Muscle of leg (tissue), 11 donors: Measurements from ENCODE around the gene MTURN. TPM values are rescaled to one million over a fixed set of nuclear protein-coding genes. Genes with fewer than 3 reads are reported as not detected.

ENCODE experiments used
- DNase-seq: peaks from one replicate; pipeline ENCODE4 v3.0.0; 2013
- H3K27ac ChIP-seq: one replicate; pipeline ENCODE4 v1.5.1; 2013; ENCODE audit warnings: mild to moderate bottlenecking, low read length, control low read depth
- H3K27me3 ChIP-seq: one replicate; pipeline ENCODE4 v1.6.1; 2013; ENCODE audit warnings: low read length; ENCODE audit not compliant: control insufficient read depth, insufficient read depth
- H3K36me3 ChIP-seq: one replicate; pipeline ENCODE4 v1.6.1; 2013; ENCODE audit warnings: low read length; ENCODE audit not compliant: control insufficient read depth, insufficient read depth
- H3K4me1 ChIP-seq: one replicate; pipeline ENCODE4 v1.6.1; 2013; ENCODE audit warnings: low read length; ENCODE audit not compliant: control insufficient read depth, insufficient read depth
- H3K4me3 ChIP-seq: one replicate; pipeline ENCODE4 v1.5.1; 2013; ENCODE audit warnings: low read length, control low read depth
- H3K9me3 ChIP-seq: replicated peaks from 2 replicates; pipeline ENCODE4 v1.6.1; 2013; ENCODE audit warnings: low read depth, low read length; ENCODE audit not compliant: control insufficient read depth
- WGBS: methylation state at CpG from one replicate; pipeline ENCODE4 v1.1.5; 2013; ENCODE audit warnings: missing lambda C conversion rate; ENCODE audit not compliant: insufficient coverage; 5-methylcytosine and 5-hydroxymethylcytosine counted together
- polyA plus RNA-seq, 8 donors: library from polyadenylated mRNA; unstranded; fragments of 120-200 nt; gene quantifications; one replicate each; pipeline versions ENCODE4 v1.2.1 to v1.2.3, GENCODE V29; 2013; ENCODE audit warnings: inconsistent platforms in 1 of 8, low replicate concordance in 1 of 8; ENCODE audit not compliant: insufficient read length in 8 of 8, insufficient read depth in 1 of 8
- total RNA-seq: library from RNA; stranded (reverse); fragments of 120-200 nt; gene quantifications from one replicate; pipeline ENCODE4 v1.2.4, GENCODE V29; 2013

MTURN gene
- total and polyA plus RNA-seq, 9 donors, result 65.8 to 105 (median 80.6) TPM

DNA sequence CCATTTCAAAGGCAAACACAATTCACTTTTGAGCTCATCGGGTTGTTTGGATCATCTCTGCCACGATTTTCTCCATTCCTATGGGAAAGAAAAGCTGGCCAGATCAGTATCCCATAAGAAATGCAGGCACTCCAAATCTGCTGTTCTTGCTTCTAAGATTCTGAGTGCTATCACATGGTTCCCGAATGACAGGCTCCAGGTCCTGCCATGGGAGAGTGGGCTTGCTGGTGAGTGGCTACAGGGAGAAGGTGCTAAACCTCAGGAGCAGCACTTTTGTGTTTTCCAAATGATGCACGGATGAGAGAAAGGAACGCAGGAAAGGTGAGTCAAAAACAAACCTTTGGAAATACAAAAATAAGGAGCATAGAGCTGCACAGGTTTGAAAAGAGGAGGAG, 32.1 kb downstream of the MTURN start:
- Histone ChIP-seq H3K9me3 (no peaks in the 10 kb centered on the region), H3K4me1 (peaks cover 28% of the 10 kb centered on the region), H3K36me3 (no peaks in the 10 kb centered on the region), H3K4me3 (no peak overlapping the region), H3K27me3 (no peaks in the 10 kb centered on the region), H3K27ac (no peak overlapping the region)
- no peak for DNase-seq
- WGBS, result 43% methylated on average over 3 of the region's 5 CpGs

GRCh38 chr7:30167901-30168300, 33.1 kb downstream of the MTURN start:
- DNase-seq, result peak; percentile 61
- Histone ChIP-seq H3K27me3 (no peaks in the 10 kb centered on the region), H3K27ac (no peak overlapping the region), H3K9me3 (no peaks in the 10 kb centered on the region), H3K36me3 (no peaks in the 10 kb centered on the region), H3K4me3 (no peak overlapping the region), H3K4me1 (peaks cover 36% of the 10 kb centered on the region)
- no CpG with 5 or more reads among the region's 6 CpGs for WGBS

DNA sequence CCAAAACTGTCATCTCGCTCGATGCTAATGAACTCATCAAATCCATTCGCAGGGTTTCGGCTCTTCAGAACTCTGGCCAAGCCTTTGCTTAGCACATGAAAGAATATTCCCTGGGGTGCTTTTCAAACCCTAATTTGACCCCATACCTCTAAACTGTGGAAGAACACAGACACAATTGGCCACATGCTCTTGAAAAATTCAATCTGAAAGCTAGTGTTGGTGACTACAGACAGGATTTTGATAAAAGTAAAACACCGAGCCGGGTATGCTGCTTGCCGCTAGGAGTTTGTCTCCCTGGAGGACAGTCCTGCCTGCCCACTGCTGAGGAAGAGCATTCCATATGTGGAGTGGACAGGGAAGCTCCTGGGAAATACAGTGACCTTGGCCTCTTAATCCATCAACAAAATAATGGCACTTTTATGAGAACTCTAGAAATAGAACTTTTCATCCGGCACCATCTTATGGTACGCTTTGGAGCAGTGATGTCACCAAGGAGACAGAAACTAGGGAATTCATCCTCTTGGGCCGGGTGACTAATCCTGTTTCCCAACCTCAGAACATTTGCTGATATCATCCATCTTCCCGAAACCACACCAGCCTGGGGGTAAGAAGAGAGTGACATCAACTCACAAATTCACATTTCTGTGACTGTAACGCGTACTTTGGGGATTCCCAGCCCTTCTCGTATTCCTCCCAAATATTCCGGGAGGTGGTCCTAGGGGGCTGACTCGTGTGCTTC, 34.2 kb downstream of the MTURN start:
- Histone ChIP-seq H3K4me3 (no peak overlapping the region), H3K9me3 (no peaks in the 10 kb centered on the region), H3K27ac (no peak overlapping the region), H3K36me3 (no peaks in the 10 kb centered on the region), H3K27me3 (no peaks in the 10 kb centered on the region), H3K4me1 (peaks cover 44% of the 10 kb centered on the region)
- no peak for DNase-seq
- 50% methylated on average over 12 of the region's 16 CpGs for WGBS

DNA sequence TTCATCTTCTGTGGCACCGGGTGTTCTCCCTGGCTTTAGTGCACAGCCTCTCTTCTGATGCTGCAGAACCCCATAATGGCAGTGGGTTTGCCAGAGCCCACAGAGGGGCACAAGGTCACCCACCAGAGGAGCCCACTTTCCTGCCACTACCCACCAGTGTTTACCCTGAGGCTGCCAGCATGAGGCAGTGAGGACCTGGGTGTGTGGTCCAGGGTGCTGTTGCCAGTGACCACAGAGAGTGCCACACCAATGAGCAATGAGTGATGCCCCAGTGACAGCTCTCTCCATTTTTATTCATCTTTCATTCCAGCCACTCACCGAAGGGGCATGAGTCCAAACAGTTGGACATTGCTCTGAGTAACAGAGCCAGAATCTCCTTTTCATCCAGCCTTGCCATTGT, 34.8 kb downstream of the MTURN start:
- Histone ChIP-seq H3K27me3 (no peaks in the 10 kb centered on the region), H3K36me3 (no peaks in the 10 kb centered on the region), H3K27ac (no peak overlapping the region), H3K4me3 (no peak overlapping the region), H3K4me1 (peaks cover 48% of the 10 kb centered on the region), H3K9me3 (no peaks in the 10 kb centered on the region)
- DNase-seq, result no peak
- 87% methylated on average over 2 of the region's 2 CpGs for WGBS

- no peaks in the 10 kb centered on the region for H3K9me3 ChIP-seq
- no peak overlapping the region for H3K27ac ChIP-seq
- WGBS, result 88% methylated on average over 5 of the region's 6 CpGs
- H3K4me1 ChIP-seq, result peaks cover 55% of the 10 kb centered on the region
- no peak for DNase-seq
- H3K27me3 ChIP-seq, result no peaks in the 10 kb centered on the region
- no peak overlapping the region for H3K4me3 ChIP-seq
- H3K36me3 ChIP-seq, result no peaks in the 10 kb centered on the region
These were observed 35.9 kb downstream of the MTURN start for GRCh38 chr7:30170476-30171205.

GRCh38 chr7:30171766-30172447, 37.1 kb downstream of the MTURN start:
- Histone ChIP-seq H3K27me3 (no peaks in the 10 kb centered on the region), H3K4me3 (no peak overlapping the region), H3K27ac (peak overlapping the region; percentile 85), H3K36me3 (no peaks in the 10 kb centered on the region), H3K9me3 (no peaks in the 10 kb centered on the region), H3K4me1 (peaks cover 67% of the 10 kb centered on the region)
- WGBS, result 100% methylated on average over 3 of the region's 9 CpGs
- DNase-seq, result no peak

GRCh38 chr7:30172451-30172850, 37.7 kb downstream of the MTURN start:
- Histone ChIP-seq H3K4me1 (peaks cover 72% of the 10 kb centered on the region), H3K9me3 (no peaks in the 10 kb centered on the region), H3K4me3 (no peak overlapping the region), H3K27ac (peak overlapping the region; percentile 85), H3K36me3 (no peaks in the 10 kb centered on the region), H3K27me3 (no peaks in the 10 kb centered on the region)
- no peak for DNase-seq
- 78% methylated on average over 2 of the region's 3 CpGs for WGBS

GRCh38 chr7:30173058-30173897, 38.5 kb downstream of the MTURN start:
- no peaks in the 10 kb centered on the region for H3K36me3 ChIP-seq
- peak overlapping the region; percentile 85 for H3K27ac ChIP-seq
- H3K27me3 ChIP-seq, result no peaks in the 10 kb centered on the region
- 39% methylated on average over 6 of the region's 13 CpGs for WGBS
- H3K4me3 ChIP-seq, result no peak overlapping the region
- no peaks in the 10 kb centered on the region for H3K9me3 ChIP-seq
- peak; percentile 93 for DNase-seq
- H3K4me1 ChIP-seq, result peaks cover 71% of the 10 kb centered on the region

- H3K27ac ChIP-seq, result no peak overlapping the region
- H3K27me3 ChIP-seq, result no peaks in the 10 kb centered on the region
- H3K4me1 ChIP-seq, result peaks cover 67% of the 10 kb centered on the region
- DNase-seq, result peak; percentile 51
- H3K36me3 ChIP-seq, result no peaks in the 10 kb centered on the region
- 8% methylated on average over 3 of the region's 3 CpGs for WGBS
- no peaks in the 10 kb centered on the region for H3K9me3 ChIP-seq
- no peak overlapping the region for H3K4me3 ChIP-seq
These were observed 40.4 kb downstream of the MTURN start for GRCh38 chr7:30175180-30175579.
